Nephron (organoid): ENCODE measurements around the gene SYK.

ENCODE experiments used
- H3K27ac Mint-ChIP-seq, 3 experiments: 2 replicates each; pipeline ENCODE4 v1.8.0; 2020; ENCODE audit warnings: mixed read lengths in 3 of 3, mild to moderate bottlenecking in 2 of 3, moderate library complexity in 1 of 3
- H3K27me3 Mint-ChIP-seq: 2 replicates; pipeline ENCODE4 v1.8.0; 2021; ENCODE audit warnings: low read depth, mild to moderate bottlenecking, moderate library complexity, mixed read lengths
- H3K36me3 Mint-ChIP-seq: 2 replicates; pipeline ENCODE4 v1.8.0; 2020; ENCODE audit warnings: low read depth, mixed read lengths
- H3K4me1 Mint-ChIP-seq: 2 replicates; pipeline ENCODE4 v1.8.0; 2020; ENCODE audit warnings: mixed read lengths
- H3K4me3 Mint-ChIP-seq, 3 experiments: 2 replicates each; pipeline ENCODE4 v1.8.0; 2020; ENCODE audit warnings: mild to moderate bottlenecking in 3 of 3, mixed read lengths in 3 of 3, moderate library complexity in 2 of 3
- H3K9me3 Mint-ChIP-seq: 2 replicates; pipeline ENCODE4 v1.8.0; 2020; ENCODE audit warnings: mixed read lengths
- CTCF ChIP-seq, 3 experiments: fragments of 200-600 bp; sonication (generic); IDR thresholded peaks; one replicate each; pipeline ENCODE4 v1.5.0; 2021; ENCODE audit warnings: antibody characterized with exemption in 3 of 3; ENCODE audit not compliant: unreplicated experiment in 3 of 3

Gene SYK

DNA sequence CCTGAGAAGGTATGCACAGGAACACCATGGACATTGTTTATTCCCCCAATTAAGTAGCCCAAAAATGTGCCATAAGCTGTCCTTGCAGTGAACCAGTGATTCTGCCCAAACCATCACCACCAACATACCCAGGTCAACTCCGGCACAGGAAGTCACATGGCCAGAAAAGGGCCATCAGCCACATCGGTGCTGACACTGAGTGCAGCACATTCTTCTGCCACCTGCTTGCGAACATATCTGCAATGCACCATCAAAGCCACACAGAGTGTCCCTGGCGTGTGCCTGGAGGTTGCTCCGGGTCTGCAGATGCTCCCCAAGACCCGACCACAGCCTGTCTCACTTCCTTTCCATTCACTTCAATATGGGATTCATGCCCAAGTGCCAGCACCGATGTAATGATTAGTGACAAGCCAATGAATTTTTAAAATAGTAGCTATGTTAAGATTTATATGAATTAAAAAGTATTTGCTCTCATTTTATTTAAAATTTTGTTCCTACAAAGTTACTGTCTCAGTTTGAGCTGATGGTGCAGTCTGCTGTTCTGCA, 37.6 kb downstream of the SYK start:
- Mint-ChIP-seq H3K36me3 (no peaks in the 10 kb centered on the region), H3K27me3 (no peaks in the 10 kb centered on the region), H3K4me3 (no peak overlapping the region), H3K9me3 (no peaks in the 10 kb centered on the region), H3K27ac (no peak overlapping the region), H3K4me1 (peaks cover 17% of the 10 kb centered on the region)
- TF ChIP-seq CTCF (IDR thresholded peaks at IDR 0.05; ENCODE audit: unreplicated experiment in 3 of 3) = no peak

GRCh38 chr9:90840696-90841095, 39.1 kb downstream of the SYK start:
- TF ChIP-seq CTCF (IDR thresholded peaks at IDR 0.05; ENCODE audit: unreplicated experiment in 3 of 3) = no peak

DNA sequence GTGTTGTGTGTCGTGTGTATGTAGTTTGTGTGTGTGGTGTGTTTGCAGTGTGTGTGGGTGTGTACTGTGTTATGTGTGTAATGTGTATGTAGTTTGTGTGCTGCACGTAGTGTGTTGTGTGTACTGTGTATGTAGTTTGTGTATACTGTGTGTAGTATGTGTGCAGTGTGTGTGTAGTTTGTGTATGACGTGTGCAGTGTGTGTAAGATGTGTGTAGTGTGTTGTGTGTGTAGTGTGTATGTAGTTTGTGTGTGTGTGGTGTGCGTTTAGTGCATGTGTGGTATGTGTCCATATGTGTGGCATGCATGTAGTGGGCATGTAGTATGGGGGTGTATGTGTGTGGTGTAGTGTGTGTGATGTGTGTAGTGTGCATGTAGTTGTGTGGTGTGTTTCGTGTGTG, 39.6 kb downstream of the SYK start:
- no peaks in the 10 kb centered on the region for H3K36me3 Mint-ChIP-seq
- no peak for TF ChIP-seq CTCF (IDR thresholded peaks at IDR 0.05; ENCODE audit: unreplicated experiment in 3 of 3)

More at GRCh38 chr9:90840696-90841095, 39.1 kb downstream of the SYK start:
- H3K27ac Mint-ChIP-seq = no peak overlapping the region
- no peaks in the 10 kb centered on the region for H3K9me3 Mint-ChIP-seq
- H3K36me3 Mint-ChIP-seq = no peaks in the 10 kb centered on the region
- H3K27me3 Mint-ChIP-seq = no peaks in the 10 kb centered on the region
- no peak overlapping the region for H3K4me3 Mint-ChIP-seq
- H3K4me1 Mint-ChIP-seq = peaks cover 6% of the 10 kb centered on the region

GRCh38 chr9:90841615-90842014, 40.0 kb downstream of the SYK start:
- H3K27me3 Mint-ChIP-seq = no peaks in the 10 kb centered on the region
- H3K36me3 Mint-ChIP-seq = no peaks in the 10 kb centered on the region

More for the DNA sequence above, 39.6 kb downstream of the SYK start:
- Mint-ChIP-seq H3K4me3 (no peak overlapping the region), H3K4me1 (peaks cover 6% of the 10 kb centered on the region), H3K27me3 (no peaks in the 10 kb centered on the region), H3K27ac (no peak overlapping the region), H3K9me3 (no peaks in the 10 kb centered on the region)

GRCh38 chr9:90842176-90842777, 40.7 kb downstream of the SYK start:
- Mint-ChIP-seq H3K9me3 (no peaks in the 10 kb centered on the region), H3K27me3 (peaks cover 3% of the 10 kb centered on the region), H3K4me3 (no peak overlapping the region), H3K27ac (no peak overlapping the region), H3K36me3 (no peaks in the 10 kb centered on the region), H3K4me1 (peaks cover 6% of the 10 kb centered on the region)
- no peak for TF ChIP-seq CTCF (IDR thresholded peaks at IDR 0.05; ENCODE audit: unreplicated experiment in 3 of 3)

More at GRCh38 chr9:90841615-90842014, 40.0 kb downstream of the SYK start:
- TF ChIP-seq CTCF (IDR thresholded peaks at IDR 0.05; ENCODE audit: unreplicated experiment in 3 of 3) = no peak
- H3K4me1 Mint-ChIP-seq = peaks cover 6% of the 10 kb centered on the region
- H3K4me3 Mint-ChIP-seq = no peak overlapping the region
- no peaks in the 10 kb centered on the region for H3K9me3 Mint-ChIP-seq
- no peak overlapping the region for H3K27ac Mint-ChIP-seq

DNA sequence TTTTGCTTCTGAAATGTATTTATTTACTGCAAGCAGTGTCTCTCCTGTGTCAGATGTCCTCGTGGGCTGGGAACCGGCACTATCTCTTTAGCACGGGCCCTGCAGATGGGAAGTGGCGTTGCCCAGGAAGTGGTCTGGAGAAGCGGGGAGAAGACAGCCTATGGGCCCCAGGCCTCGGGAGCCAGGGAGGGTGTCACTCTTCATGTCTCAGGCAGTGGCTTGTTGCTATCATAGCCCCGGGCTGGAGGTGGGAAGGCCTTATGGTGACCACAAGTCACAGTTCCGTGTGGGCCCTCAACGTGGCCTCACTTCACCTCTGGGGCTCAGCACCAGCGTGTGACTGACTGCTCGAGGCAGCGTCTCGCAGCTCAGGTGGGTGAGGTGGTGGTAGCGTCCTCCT, 41.4 kb downstream of the SYK start:
- no peak overlapping the region for H3K27ac Mint-ChIP-seq
- TF ChIP-seq CTCF (IDR thresholded peaks at IDR 0.05; ENCODE audit: unreplicated experiment in 3 of 3) = no peak
- H3K4me3 Mint-ChIP-seq = no peak overlapping the region
- peaks cover 4% of the 10 kb centered on the region for H3K27me3 Mint-ChIP-seq
- peaks cover 6% of the 10 kb centered on the region for H3K4me1 Mint-ChIP-seq
- no peaks in the 10 kb centered on the region for H3K36me3 Mint-ChIP-seq
- no peaks in the 10 kb centered on the region for H3K9me3 Mint-ChIP-seq
